ENCODE data around the gene SGO1.

Gene SGO1

DNA sequence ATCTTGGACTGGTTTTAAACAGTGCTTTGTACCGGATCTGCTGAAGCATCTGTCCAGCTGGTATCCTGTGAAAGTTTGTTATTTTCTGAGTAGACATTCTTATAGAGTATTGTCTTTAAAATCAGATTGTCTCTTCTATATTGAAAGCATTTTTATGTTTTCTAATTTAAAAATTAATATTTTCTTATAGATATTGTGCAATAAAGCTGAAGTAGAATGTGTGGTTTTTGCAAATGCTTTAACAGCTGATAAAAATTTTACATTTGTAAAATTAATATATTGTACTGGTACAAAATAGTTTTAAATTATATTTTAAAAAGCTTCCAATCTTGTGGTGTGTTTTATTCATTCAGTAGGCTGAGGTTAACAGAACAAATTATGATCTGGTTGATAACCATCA lies 31.9 kb downstream of the SGO1 start:
- no peak for DNase-seq

DNA sequence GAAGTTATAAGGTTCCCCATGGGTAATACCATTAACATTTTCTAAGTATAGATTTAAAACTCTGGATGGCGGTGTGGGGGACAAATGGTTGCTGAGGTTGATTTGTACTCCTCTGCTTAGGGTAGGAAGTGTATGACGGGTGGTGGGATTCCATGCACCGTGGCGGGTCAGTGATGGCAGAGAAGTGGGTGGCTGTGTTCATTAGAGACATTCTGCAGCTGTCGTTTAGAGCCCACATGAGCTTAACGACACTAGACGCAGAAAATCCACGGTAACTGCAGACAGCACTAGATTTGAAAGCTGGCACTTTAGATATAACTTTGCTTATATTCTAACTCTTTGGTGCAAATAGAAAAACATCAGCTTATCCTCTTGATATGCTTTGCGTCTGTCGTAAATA lies 37.5 kb downstream of the SGO1 start:
- no peak for DNase-seq

DNA sequence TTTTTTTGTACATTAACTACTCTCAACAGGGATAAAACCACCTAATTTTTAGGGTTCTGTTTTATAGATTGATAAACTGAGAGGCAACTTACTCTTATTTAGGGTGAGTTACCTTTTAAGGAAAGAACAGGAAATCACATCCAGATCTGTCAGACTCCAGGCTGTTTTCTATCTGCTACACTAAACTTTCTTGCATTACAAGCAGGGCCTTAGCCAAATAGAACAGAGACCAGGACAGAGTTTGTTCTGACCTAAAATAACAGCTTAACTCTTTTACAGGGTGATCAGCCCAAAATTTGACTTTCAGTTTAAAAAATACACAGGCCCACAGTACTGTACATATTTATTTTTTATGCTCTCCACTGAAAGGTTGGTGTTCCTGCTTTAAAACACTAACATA lies 38.6 kb downstream of the SGO1 start:
- DNase-seq, result no peak

DNA sequence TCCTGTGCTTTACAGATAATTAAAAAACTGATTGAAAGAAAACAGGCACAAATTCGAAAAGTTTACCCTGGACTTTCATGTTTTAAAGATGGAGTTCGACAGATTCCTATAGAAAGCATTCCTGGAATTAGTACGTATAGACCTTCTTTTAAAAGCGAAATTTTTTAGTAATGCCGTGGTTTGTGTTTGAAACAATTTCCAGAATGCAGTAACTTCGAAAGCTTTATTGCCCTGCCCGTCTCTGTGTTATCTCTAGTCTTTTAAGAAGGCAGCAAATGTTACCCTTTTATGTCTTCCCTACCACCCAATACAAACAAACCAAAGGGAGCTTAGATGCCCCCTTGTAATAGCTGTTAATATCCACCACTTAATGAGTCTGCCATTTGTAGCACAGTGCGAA lies 39.7 kb downstream of the SGO1 start:
- no peak for DNase-seq

DNA sequence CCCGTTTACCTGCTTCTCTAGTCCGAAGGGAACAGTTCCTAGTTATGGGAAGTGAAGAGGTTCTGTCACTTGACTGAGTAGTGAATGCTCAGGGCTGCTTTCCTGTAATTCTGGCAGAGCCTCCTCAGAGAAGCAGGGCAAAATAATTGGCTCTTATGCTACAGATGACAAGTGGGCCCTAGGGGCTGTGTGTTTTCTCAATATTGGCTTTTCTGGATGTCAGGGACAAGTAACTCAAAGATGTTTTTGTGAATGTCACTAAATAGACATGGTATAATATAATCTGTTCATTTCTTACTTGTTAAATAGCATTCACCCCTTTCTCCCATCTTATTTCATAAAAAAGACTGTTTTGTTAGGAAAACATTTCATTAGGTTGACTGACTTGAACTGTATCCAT lies 40.1 kb downstream of the SGO1 start:
- DNase-seq, result no peak

DNA sequence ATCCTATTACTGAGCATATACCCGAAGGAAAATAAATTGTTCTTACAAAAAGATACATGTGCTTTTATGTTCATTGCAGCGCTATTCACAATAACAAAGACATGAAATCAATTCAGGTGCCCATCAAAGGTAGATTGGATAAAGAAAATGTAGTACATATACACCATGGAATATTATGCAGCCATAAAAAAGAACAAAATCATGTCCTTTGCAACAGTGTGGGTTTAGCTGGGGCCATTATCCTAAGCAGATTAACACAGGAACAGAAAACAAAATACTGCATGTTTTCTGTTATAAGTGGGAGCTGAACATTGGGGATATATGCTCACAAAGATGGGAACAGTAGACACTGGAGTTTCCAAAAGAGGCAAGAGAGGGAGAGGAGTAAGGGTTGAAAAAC lies 42.5 kb downstream of the SGO1 start:
- no peak for DNase-seq

DNA sequence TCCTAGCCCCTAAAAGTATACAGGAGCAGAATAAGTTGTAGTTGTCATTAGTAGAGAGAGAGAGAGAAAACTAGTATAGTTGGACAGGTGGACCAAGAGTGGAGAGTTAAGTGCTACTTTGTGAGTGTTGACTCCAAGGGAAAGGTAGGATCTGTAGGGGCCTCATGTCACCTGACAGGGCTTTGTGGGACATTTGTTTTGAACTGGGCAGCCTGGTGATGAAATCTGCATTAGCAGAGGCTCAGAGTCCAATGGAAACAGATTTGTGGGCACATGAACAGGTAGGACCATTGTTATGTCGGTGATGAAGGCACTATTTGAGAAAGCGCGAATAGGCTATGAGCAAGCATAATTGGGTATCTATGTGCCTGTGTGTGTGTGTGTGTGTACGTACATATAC lies 43.5 kb downstream of the SGO1 start:
- DNase-seq, result no peak

DNA sequence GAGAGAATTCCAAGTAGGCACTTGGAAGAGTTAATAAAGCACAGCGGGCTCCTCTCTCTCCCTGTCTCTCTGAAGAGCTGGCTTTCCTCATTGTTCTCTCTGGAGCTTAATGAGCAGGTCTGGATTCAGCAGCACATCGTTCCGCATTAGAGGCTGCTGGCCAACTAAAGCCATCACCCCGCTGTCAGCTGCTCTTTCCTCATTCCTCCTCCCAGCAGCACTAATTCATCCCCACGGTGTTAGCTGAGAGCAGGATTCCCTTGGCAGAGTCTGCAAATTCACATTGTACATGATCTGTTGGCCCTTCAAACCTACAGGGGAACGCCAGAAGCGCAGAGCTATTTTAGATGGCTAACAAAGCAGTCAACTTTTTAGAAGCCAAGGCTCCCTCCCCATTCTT lies 44.2 kb downstream of the SGO1 start:
- no peak for DNase-seq

DNA sequence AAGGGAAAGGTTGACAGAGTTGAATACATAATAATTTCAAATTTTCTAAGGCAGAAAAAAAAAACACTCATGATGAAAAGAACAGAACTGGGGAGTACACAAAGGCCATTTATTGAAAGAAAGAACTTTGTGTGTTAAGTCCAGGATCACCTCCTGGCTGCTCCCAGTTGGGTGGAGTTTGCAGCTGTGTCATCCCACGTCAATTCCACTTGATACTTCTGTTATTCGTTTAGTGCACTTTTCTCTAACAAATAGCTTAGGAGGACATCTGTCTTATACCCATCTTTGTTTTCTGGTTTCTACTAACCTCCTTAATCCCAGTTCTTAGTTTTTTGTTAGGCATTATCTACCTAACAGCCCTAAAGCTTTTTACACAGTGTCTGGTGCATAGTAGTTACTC lies 44.7 kb downstream of the SGO1 start:
- no peak for DNase-seq

DNA sequence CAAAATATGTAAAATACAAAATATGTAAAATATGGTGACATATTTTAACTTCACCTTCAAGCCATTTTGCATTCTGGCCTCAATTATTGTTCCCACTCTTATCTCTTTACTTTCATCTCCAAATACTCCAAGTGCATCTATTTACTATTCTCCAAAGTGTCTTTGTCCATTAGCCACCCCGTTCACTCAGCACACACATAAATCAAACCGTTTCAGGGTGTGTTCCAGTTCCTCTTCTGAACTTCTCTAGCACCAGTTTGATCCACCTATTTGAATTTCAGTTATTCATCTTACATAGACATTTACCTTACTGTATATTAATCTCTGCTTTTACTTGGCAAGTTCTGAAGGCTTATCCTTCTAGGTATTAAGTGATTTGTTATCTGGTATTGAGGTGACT lies 45.1 kb downstream of the SGO1 start:
- no peak for DNase-seq

DNA sequence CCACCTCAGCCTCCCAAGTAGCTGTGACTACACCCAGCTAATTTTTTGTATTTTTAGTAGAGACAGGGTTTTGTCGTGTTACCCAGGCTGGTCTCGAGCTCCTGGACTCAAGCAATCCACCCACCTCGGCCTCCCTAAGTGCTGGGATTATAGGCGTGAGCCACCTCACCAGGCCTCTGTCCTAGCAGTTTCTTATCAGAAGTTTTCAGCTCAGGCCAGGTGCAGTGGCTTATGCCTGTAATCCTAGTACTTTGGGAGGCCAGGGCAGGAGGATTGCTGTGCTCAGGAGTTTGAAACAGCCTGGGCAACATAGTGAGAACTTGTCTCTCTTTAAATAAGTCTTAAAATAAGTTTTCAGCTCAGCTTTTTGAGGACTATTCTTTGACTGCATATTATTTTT lies 48.4 kb downstream of the SGO1 start:
- no peak for DNase-seq

DNA sequence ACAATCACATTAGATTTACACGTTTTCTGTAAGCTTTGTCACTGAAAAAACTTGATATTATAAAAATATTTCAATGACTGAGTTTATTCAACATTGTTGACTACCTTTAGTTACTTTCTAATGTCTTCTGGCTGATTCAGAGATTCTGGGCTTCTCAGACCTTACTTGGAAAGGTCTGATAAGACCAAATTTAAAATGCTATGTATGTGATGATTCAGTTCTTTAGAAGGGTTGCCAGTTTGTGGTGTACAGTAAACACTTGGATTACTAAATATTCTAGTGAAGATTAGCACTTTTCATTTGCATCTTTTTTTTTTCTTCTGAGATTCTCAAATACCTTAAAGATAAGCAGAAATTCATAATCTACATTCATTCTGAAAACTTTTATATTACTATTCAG lies 49.8 kb downstream of the SGO1 start:
- DNase-seq, result no peak

DNA sequence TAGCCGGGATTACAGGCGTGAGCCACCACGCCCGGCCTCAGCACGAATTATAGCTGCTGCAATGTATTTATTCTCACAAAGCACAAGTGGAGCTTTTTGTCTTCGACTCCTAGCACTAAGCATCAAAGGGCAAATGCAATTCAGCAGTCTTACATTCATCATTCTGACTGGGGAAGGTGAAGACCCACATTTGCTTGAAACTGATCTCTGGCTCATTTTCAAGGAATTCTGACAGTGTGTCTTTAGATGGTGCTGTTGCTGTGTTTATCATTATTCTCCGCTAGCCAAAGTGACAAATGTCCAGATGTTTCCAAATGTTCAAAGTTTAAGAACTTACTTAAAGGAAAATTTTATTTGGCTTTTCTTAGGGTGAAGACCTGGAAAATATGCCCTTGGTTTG lies 55.9 kb downstream of the SGO1 start:
- DNase-seq, result no peak

DNA sequence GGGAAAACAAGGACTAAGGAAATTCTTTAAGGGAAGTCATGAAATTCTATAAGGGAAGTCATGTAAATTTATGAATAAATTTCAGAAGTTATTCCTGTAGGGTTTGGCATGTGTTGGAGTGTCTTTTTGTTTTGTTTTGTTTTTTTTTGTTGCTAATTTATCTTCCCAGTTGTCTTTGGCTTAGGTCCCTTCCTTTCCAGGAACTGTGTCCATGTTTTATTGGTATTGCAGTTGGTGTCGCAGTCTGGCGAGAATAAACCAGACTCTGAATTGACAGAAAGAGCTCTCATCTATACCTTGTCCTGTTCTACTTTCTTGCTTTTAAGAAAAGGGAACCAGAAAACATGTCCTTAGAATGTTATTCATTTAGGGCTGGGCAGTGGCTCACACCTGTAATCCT lies 57.6 kb downstream of the SGO1 start:
- no peak for DNase-seq

DNA sequence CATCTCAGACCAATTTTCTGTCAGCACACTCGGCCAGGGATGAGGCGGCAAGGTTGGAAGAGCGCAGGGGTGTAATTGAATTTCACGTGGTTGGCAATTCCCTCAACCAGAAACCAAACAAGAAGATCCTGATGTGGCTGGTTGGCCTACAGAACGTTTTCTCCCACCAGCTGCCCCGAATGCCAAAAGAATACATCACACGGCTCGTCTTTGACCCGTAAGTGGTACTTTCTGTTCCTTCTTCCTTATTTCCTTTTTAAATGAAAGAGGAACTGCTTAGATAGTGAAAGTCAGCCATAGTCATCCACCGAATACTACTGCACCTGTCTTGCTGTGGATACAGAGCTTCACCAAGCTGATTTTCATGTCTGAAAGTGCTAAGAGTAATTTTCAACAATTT lies 60.1 kb downstream of the SGO1 start:
- no peak for DNase-seq

DNA sequence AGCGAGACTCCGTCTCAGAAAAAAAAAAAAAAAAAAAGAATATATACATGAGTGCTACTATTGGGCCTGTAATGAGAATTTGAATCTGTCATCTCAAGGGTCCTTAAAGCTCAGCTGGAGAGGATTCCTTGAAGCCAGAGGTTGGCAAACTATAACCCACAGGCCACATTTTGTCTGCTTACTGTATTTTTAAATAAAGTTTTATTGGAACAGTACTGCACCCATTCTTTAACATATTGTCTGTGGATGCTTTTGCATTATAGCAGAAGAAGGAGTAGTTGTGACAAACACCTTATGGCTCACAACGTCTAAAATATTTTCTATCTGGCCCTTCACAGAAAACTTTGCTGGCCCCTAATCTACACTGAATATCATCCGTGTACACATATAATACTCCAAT lies 60.7 kb downstream of the SGO1 start:
- DNase-seq, result no peak

DNA sequence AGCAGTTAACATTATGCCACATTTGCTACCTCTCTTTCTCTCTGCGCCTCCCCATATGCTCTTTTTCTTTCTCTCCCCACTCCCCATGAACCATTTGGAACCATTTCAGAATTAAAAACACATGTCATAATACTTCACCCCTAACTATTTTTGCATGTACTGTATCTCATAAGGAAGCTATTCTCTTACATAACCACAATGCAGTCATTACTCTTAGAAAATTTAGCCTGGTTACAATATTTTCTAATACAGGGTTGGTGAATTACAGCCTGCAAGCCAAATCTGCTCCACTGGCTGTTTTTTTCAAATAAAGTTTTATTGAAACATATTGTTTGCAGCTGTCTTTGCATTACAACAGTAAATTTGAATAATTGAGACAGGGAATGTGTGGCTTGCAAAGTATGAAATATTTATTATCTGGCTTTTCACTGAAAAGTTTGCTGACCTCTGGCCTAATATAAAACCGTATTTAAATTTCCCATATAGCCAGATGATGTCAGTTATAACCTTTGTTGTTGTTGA lies 62.8 kb downstream of the SGO1 start:
- peak; percentile 38 for DNase-seq

DNA sequence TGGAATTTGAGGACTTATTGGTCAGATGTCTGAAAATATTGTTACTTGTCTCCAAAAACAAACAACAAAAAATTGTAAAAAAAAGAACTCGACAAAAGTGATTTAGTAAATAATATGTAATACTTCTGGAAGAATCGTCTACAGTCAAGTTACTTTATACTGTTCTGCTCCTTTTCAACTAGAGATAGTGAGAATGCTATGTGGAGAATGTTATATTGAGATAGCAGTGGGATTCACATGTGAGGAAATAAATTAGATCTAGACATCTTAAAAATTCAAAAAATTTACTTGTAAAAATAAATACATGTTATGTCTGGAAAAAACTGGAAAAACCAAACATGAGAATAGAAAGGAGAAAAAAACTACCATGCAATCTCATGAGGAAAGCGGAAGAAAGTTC lies 64.9 kb downstream of the SGO1 start:
- DNase-seq, result no peak

All from fibroblast of skin of right quadriceps (primary cell).